ENCODE measurements around the gene XPO6. TPM values are rescaled to one million over a fixed set of nuclear protein-coding genes. Genes with fewer than 3 reads are reported as not detected.

Gene XPO6
- 100 to 1,000 TPM in 3 of 4 donors, 10 to 100 TPM in 1; 94.7 to 272 (median 130) TPM for total RNA-seq

DNA sequence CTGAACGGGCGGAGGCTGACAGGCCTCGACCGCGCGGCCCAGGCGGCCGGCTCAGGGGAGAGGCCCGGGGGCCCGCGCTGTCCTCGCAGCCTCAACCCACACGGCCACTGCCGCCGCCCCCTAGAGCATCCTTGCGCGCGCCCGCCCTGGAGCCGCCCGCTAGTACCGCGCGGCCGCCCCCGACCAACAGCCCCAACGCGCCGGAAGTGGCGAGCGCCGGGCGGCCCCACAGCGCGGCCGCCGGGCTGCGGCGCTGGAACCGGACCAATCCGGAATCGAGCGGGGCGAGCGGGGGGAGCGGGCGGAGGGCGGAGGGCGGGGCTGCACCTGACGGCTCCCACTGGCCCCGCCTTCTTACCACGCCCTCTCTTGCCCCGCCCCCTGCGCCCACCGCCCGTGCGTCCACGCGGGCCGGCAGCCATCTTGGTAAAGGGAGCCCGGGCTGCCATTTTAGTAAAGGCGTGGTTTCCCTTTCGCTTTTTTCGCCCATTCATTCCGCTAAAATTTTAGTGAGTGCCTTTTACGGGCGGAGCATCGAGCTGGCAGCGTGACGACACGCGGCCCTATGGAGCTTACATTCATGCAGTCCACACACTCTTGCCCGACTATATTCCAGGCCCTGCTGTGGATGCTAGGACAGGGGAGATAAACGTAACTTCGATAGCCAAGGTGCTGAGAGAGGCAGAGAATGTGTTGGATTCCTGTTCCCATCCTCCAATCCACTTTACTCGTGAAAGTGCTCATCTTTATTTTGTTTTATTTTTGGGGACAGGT lies at the start of gene XPO6:
TSS of gene XPO6 (minus strand) at position 208 of the 774 bp plus-strand sequence. CDS start 597 bp downstream, outside the sequence.
- Histone ChIP-seq H3K9me3 (no peaks in the 10 kb centered on the region), H3K27me3 (no peaks in the 10 kb centered on the region), H3K4me3 (peak within 1 kb of the TSS; percentile 84 to 100 (median 98)), H3K36me3 (peaks cover 0 to 11% (median 0%) of the 10 kb centered on the region in 3 donors), H3K27ac (peak within 1 kb of the TSS; percentile 87 to 96 (median 93)), H3K4me1 (peaks cover 0 to 30% (median 4%) of the 10 kb centered on the region in 4 donors)
- DNase-seq, result peak; percentile 97 to 99 (median 98)
- TF ChIP-seq POLR2A (IDR thresholded peaks at IDR 0.05), result peak; percentile 27 to 79
- TF ChIP-seq, protein P1, sequence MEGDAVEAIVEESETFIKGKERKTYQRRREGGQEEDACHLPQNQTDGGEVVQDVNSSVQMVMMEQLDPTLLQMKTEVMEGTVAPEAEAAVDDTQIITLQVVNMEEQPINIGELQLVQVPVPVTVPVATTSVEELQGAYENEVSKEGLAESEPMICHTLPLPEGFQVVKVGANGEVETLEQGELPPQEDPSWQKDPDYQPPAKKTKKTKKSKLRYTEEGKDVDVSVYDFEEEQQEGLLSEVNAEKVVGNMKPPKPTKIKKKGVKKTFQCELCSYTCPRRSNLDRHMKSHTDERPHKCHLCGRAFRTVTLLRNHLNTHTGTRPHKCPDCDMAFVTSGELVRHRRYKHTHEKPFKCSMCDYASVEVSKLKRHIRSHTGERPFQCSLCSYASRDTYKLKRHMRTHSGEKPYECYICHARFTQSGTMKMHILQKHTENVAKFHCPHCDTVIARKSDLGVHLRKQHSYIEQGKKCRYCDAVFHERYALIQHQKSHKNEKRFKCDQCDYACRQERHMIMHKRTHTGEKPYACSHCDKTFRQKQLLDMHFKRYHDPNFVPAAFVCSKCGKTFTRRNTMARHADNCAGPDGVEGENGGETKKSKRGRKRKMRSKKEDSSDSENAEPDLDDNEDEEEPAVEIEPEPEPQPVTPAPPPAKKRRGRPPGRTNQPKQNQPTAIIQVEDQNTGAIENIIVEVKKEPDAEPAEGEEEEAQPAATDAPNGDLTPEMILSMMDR (IDR thresholded peaks at IDR 0.05), result peak in 1 of 6 experiments; percentile 2

- TF ChIP-seq, protein P1 (IDR thresholded peaks at IDR 0.05), result no peak
- no peak for TF ChIP-seq POLR2A (IDR thresholded peaks at IDR 0.05)
Observed at GRCh38 chr16:28260193-28260592, 48.4 kb upstream of the XPO6 start.

GRCh38 chr16:28259781-28260150 lies 48.0 kb upstream of the XPO6 start:
- Histone ChIP-seq H3K4me3 (no peak overlapping the region), H3K36me3 (no peaks in the 10 kb centered on the region), H3K9me3 (no peaks in the 10 kb centered on the region), H3K27ac (no peak overlapping the region), H3K4me1 (no peaks in the 10 kb centered on the region), H3K27me3 (peaks cover 0 to 4% of the 10 kb centered on the region in 2 donors)
- no peak for DNase-seq
- no peak for TF ChIP-seq POLR2A (IDR thresholded peaks at IDR 0.05)
- TF ChIP-seq, protein P1 (IDR thresholded peaks at IDR 0.05), result no peak

More at GRCh38 chr16:28260193-28260592, 48.4 kb upstream of the XPO6 start:
- Histone ChIP-seq H3K4me3 (no peak overlapping the region), H3K9me3 (no peaks in the 10 kb centered on the region), H3K36me3 (no peaks in the 10 kb centered on the region), H3K27me3 (peaks cover 0 to 4% of the 10 kb centered on the region in 2 donors), H3K4me1 (no peaks in the 10 kb centered on the region), H3K27ac (no peak overlapping the region)
- no peak for DNase-seq

GRCh38 chr16:28259091-28259780 lies 47.5 kb upstream of the XPO6 start:
- Histone ChIP-seq H3K27ac (no peak overlapping the region), H3K9me3 (no peaks in the 10 kb centered on the region), H3K4me3 (no peak overlapping the region), H3K4me1 (no peaks in the 10 kb centered on the region), H3K27me3 (peaks cover 0 to 4% of the 10 kb centered on the region in 2 donors), H3K36me3 (no peaks in the 10 kb centered on the region)
- DNase-seq, result no peak
- no peak for TF ChIP-seq POLR2A (IDR thresholded peaks at IDR 0.05)
- TF ChIP-seq, protein P1 (IDR thresholded peaks at IDR 0.05), result no peak

DNA sequence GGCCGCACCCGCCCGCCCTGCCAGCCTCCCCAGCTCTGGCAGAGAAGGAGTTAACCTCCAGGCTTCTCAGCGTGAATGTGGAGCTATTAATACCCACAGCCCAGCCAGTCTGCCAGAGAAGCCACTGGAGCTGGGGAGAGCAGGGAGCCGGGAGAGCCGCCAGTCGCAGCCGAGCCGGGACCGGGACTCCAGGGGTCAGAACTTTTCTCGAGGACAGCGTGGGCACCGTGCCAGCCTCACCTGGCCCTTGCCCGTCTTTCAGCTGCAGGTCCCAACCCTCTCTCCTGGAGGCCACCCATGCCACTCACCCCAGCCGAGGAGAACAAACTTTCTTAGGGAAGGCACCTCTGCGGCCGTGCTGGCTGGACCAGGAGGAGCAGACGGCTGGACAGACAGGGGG lies 46.8 kb upstream of the XPO6 start:
- Histone ChIP-seq H3K27me3 (peaks cover 0 to 4% of the 10 kb centered on the region in 2 donors), H3K4me1 (no peaks in the 10 kb centered on the region), H3K4me3 (peak overlapping the region in 1 of 4 donors; percentile 12), H3K27ac (no peak overlapping the region), H3K9me3 (no peaks in the 10 kb centered on the region), H3K36me3 (no peaks in the 10 kb centered on the region)
- no peak for DNase-seq
- TF ChIP-seq POLR2A (IDR thresholded peaks at IDR 0.05), result no peak
- TF ChIP-seq, protein P1 (IDR thresholded peaks at IDR 0.05), result no peak
